Midbrain (tissue), 1 donor: ENCODE measurements around the gene BST1.
"Not testable (repeated sequence)": the region's sequence is repeated elsewhere in the genome, so short reads cannot be mapped to it uniquely, and the experiment has no call there.

ENCODE experiments used
- DNase-seq: peaks from one replicate; lab custom pipeline; 2025; lab: John Stamatoyannopoulos, UW

BST1 gene

GRCh38 chr4:15712214-15712613, 9.3 kb downstream of the BST1 start:
- DNase-seq, result no peak

GRCh38 chr4:15714141-15714540, 11.3 kb downstream of the BST1 start:
- DNase-seq, result no peak

- no peak for DNase-seq
These were observed 12.0 kb downstream of the BST1 start for GRCh38 chr4:15714646-15715435.

GRCh38 chr4:15716115-15716514, 13.2 kb downstream of the BST1 start:
- DNase-seq, result no peak

GRCh38 chr4:15717086-15717485, 14.2 kb downstream of the BST1 start:
- no peak for DNase-seq

- DNase-seq, result no peak
These were observed 15.0 kb downstream of the BST1 start for GRCh38 chr4:15717657-15718416.

GRCh38 chr4:15718465-15718864, 15.6 kb downstream of the BST1 start:
- DNase-seq, result no peak

GRCh38 chr4:15718959-15719358, 16.1 kb downstream of the BST1 start:
- no peak for DNase-seq

GRCh38 chr4:15719506-15719905, 16.6 kb downstream of the BST1 start:
- DNase-seq, result no peak

GRCh38 chr4:15720851-15721250, 18.0 kb downstream of the BST1 start:
- no peak for DNase-seq

GRCh38 chr4:15725608-15726007, 22.7 kb downstream of the BST1 start:
- DNase-seq, result no peak

GRCh38 chr4:15729910-15730533, 27.2 kb downstream of the BST1 start:
- peak; percentile 53 for DNase-seq

GRCh38 chr4:15733061-15733460, 30.2 kb downstream of the BST1 start:
- not testable (repeated sequence) for DNase-seq

GRCh38 chr4:15735536-15735935, 32.7 kb downstream of the BST1 start:
- DNase-seq, result peak; percentile 21

GRCh38 chr4:15736514-15737050, 33.7 kb downstream of the BST1 start:
- no peak for DNase-seq

GRCh38 chr4:15737255-15737654, 34.4 kb downstream of the BST1 start:
- no peak for DNase-seq

GRCh38 chr4:15738877-15739276, 36.0 kb downstream of the BST1 start:
- DNase-seq, result peak; percentile 32

- DNase-seq, result no peak
These were observed 38.0 kb downstream of the BST1 start for GRCh38 chr4:15740764-15741404.

GRCh38 chr4:15742083-15742582, 39.3 kb downstream of the BST1 start:
- no peak for DNase-seq

GRCh38 chr4:15742637-15743036, 39.8 kb downstream of the BST1 start:
- DNase-seq, result no peak

GRCh38 chr4:15744016-15744545, 41.2 kb downstream of the BST1 start:
- DNase-seq, result no peak

- DNase-seq, result no peak
These were observed 43.2 kb downstream of the BST1 start for GRCh38 chr4:15746110-15746509.
